PC-9 (cell line): ENCODE data around the gene KCNT2. TPM values are rescaled to one million over a fixed set of nuclear protein-coding genes. Genes with fewer than 3 reads are reported as not detected.

Source experiments
- BruUV-seq: library from RNA; stranded (reverse); fragments of 400-500 nt; replicated peaks from 2 replicates; lab custom pipeline; 2021; lab: Mats Ljungman, UMichigan
- CTCF ChIA-PET: fragments of 300-600 bp; sonication (Branson Sonifier 250); formaldehyde crosslinking; loops from one replicate; lab custom pipeline; 2022; ENCODE audit warnings: antibody characterized with exemption; lab: Charles Lee
- POLR2A ChIA-PET: fragments of 300-600 bp; sonication (Branson Sonifier 250); formaldehyde crosslinking; loops from one replicate; lab custom pipeline; 2022; ENCODE audit warnings: antibody characterized with exemption; ENCODE audit not compliant: unreplicated experiment; lab: Charles Lee
- DNase-seq, 2 experiments: peaks; one replicate each; pipeline versions ENCODE4 v3.0.0 to v3.0.0-alpha.2; 2015 to 2022; ENCODE audit warnings: mixed read lengths in 1 of 2
- H2AFZ ChIP-seq: fragments of 200-600 bp; sonication (generic); 2 replicates; pipeline ENCODE4 v1.8.1; 2017; ENCODE audit warnings: antibody characterized with exemption
- H3F3A ChIP-seq: fragments of 200-600 bp; sonication (generic); 2 replicates; pipeline ENCODE4 v1.8.1; 2017; ENCODE audit warnings: antibody characterized with exemption, mild to moderate bottlenecking, low read depth; ENCODE audit not compliant: insufficient read depth
- H3K27ac ChIP-seq: fragments of 200-600 bp; sonication (generic); 2 replicates; pipeline ENCODE4 v1.6.1; 2016; ENCODE audit warnings: mixed run types
- H3K27me3 ChIP-seq: fragments of 200-600 bp; sonication (generic); 2 replicates; pipeline ENCODE4 v1.6.1; 2016; ENCODE audit warnings: low read depth, mixed run types; ENCODE audit not compliant: insufficient read depth
- H3K36me3 ChIP-seq: fragments of 200-600 bp; sonication (generic); 2 replicates; pipeline ENCODE4 v1.6.1; 2016; ENCODE audit warnings: low read depth, mixed run types
- H3K4me1 ChIP-seq: fragments of 200-600 bp; sonication (generic); replicated peaks from 2 replicates; pipeline ENCODE4 v1.6.1; 2016; ENCODE audit warnings: mixed run types; ENCODE audit not compliant: insufficient read depth
- H3K4me2 ChIP-seq: fragments of 200-600 bp; sonication (generic); 2 replicates; pipeline ENCODE4 v1.6.1; 2017; ENCODE audit warnings: mixed run types
- H3K4me3 ChIP-seq: fragments of 200-600 bp; sonication (generic); 2 replicates; pipeline ENCODE4 v1.6.1; 2016; ENCODE audit warnings: mixed run types
- H3K79me2 ChIP-seq: fragments of 200-600 bp; sonication (generic); 2 replicates; pipeline ENCODE4 v1.6.1; 2017; ENCODE audit warnings: low read depth, mixed run types
- H3K9me2 ChIP-seq: fragments of 200-600 bp; sonication (generic); 2 replicates; pipeline ENCODE4 v1.8.1; 2017; ENCODE audit warnings: mild to moderate bottlenecking; ENCODE audit not compliant: insufficient read depth
- H3K9me3 ChIP-seq: fragments of 200-600 bp; sonication (generic); 2 replicates; pipeline ENCODE4 v1.8.1; 2016; ENCODE audit warnings: low read depth; ENCODE audit not compliant: insufficient read depth
- H4K20me1 ChIP-seq: fragments of 200-600 bp; sonication (generic); 2 replicates; pipeline ENCODE4 v1.8.1; 2017; ENCODE audit not compliant: insufficient read depth
- EZH2 ChIP-seq: fragments of 200-600 bp; sonication (generic); IDR thresholded peaks from 2 replicates; pipeline ENCODE4 v1.8.0; 2017; ENCODE audit warnings: antibody characterized with exemption, low read depth
- intact Hi-C: fragments of 100-400 bp; cut with micrococcal nuclease; formaldehyde crosslinking; loops from one replicate; pipeline ENCODE4 v1.10.0; 2022; ENCODE audit not compliant: unreplicated experiment
- total RNA-seq: library from RNA; stranded (reverse); gene quantifications from 2 replicates; pipeline ENCODE4 v1.2.3, GENCODE V29; 2021
- TF ChIP-seq, protein P1 (sequence below): fragments of 200-600 bp; sonication (generic); conservative IDR thresholded peaks from 2 replicates; pipeline ENCODE4 v1.6.1; 2017; ENCODE audit warnings: mixed run types, antibody characterized with exemption, mild to moderate bottlenecking, moderate library complexity

The KCNT2 gene
- total RNA-seq, 1 experiment from 2014 or later, result 0.90 TPM

DNA sequence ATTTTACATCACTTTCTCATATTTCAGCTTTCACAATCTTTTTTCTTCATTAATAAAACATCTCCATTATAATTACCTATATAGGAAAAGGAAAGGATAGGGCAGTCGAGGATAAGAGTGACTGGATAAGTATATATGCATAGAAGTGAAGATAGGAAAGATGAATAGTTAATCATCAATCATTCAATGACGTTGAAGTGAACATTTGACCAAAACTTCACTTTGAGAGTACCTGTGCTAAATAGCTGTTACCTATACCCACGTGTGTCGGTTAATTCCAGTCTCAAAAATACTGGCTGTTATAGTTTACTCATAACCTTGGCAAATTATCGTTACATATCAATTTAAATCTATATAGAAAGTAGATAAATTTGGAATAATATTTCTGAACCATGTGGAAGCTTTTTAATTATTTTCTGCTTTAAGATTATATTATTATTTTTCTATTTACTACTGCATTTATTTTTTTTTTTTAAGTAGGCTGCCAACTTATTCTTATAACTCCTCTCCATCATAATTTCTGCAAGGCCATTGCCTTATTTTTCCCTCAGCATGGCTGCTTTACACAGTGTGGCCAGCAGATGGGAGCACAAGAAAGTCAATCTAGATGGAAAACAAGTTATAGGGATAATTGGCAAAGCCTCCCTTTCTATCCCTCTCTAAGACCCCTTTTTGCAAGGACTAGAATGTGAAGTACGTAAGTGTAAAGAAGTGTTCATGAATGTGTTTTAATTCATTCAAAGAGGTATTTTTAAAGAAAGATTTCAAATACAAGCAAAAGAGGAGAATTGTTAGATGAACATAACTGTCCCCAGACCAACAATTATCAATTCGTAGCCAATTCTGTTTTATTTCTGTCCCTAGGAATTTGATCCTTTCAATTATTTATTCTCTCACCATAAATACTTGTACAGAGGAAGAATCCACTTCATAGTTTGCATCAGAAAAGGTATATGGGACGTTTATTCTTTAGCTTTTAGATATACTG lies 290.4 kb downstream of the KCNT2 start:
- no peak for TF ChIP-seq EZH2
- TF ChIP-seq, protein P1, sequence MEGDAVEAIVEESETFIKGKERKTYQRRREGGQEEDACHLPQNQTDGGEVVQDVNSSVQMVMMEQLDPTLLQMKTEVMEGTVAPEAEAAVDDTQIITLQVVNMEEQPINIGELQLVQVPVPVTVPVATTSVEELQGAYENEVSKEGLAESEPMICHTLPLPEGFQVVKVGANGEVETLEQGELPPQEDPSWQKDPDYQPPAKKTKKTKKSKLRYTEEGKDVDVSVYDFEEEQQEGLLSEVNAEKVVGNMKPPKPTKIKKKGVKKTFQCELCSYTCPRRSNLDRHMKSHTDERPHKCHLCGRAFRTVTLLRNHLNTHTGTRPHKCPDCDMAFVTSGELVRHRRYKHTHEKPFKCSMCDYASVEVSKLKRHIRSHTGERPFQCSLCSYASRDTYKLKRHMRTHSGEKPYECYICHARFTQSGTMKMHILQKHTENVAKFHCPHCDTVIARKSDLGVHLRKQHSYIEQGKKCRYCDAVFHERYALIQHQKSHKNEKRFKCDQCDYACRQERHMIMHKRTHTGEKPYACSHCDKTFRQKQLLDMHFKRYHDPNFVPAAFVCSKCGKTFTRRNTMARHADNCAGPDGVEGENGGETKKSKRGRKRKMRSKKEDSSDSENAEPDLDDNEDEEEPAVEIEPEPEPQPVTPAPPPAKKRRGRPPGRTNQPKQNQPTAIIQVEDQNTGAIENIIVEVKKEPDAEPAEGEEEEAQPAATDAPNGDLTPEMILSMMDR, result peak; percentile 76
- Histone ChIP-seq H3K9me2 (no peaks in the 10 kb centered on the region), H3K4me2 (no peak overlapping the region), H3K27me3 (no peaks in the 10 kb centered on the region), H2AFZ (peak overlapping the region; percentile 54; the same call in 1 of the 2 replicates), H3K9me3 (no peaks in the 10 kb centered on the region), H4K20me1 (no peaks in the 10 kb centered on the region), H3K27ac (no peak overlapping the region), H3F3A (no peaks in the 10 kb centered on the region), H3K4me1 (no peaks in the 10 kb centered on the region), H3K36me3 (no peaks in the 10 kb centered on the region), H3K4me3 (no peak overlapping the region), H3K79me2 (no peaks in the 10 kb centered on the region)
- no TSS peak for BruUV-seq
- peak in 1 of 2 experiments; percentile 9 for DNase-seq
- CTCF ChIA-PET, result interaction anchor here (0.6 kb wide), 1 partner anchor 67 kb away, joined by 3 read pairs; no protein-coding TSS in a partner anchor
- POLR2A ChIA-PET, result no interaction called here
- intact Hi-C loops, result loop anchor here (1.0 kb wide), 1 partner anchor 343 kb away; no protein-coding TSS in a partner anchor

GRCh38 chr1:196312739-196313138 lies 295.5 kb downstream of the KCNT2 start:
- Histone ChIP-seq H2AFZ (no peak overlapping the region), H3K27me3 (no peaks in the 10 kb centered on the region), H3K4me2 (no peak overlapping the region), H3K4me3 (no peak overlapping the region), H3K4me1 (no peaks in the 10 kb centered on the region), H3K36me3 (no peaks in the 10 kb centered on the region), H3K27ac (no peak overlapping the region), H4K20me1 (no peaks in the 10 kb centered on the region), H3K79me2 (no peaks in the 10 kb centered on the region), H3K9me2 (no peaks in the 10 kb centered on the region), H3F3A (no peaks in the 10 kb centered on the region), H3K9me3 (no peaks in the 10 kb centered on the region; the same call in 1 of the 2 replicates)
- intact Hi-C loops, result no loop called here
- TF ChIP-seq, protein P1, result no peak
- no peak for TF ChIP-seq EZH2
- ChIA-PET POLR2A (no interaction called here), CTCF (no interaction called here)
- BruUV-seq, result no TSS peak
- no peak for DNase-seq

- intact Hi-C loops, result loop anchor here (2.0 kb wide), 1 partner anchor 161 kb away; no protein-coding TSS in a partner anchor
- Histone ChIP-seq H3K4me3 (no peak overlapping the region), H3K27ac (no peak overlapping the region), H3K9me3 (no peaks in the 10 kb centered on the region; the same call in 1 of the 2 replicates), H3F3A (no peaks in the 10 kb centered on the region), H2AFZ (peak overlapping the region; percentile 55; the same call in 1 of the 2 replicates), H3K4me2 (no peak overlapping the region), H3K27me3 (no peaks in the 10 kb centered on the region), H3K79me2 (no peaks in the 10 kb centered on the region), H3K4me1 (peaks cover 7% of the 10 kb centered on the region; the same call in 1 of the 2 replicates), H4K20me1 (no peaks in the 10 kb centered on the region), H3K36me3 (no peaks in the 10 kb centered on the region), H3K9me2 (no peaks in the 10 kb centered on the region)
- DNase-seq, result no peak
- BruUV-seq, result no TSS peak
- CTCF ChIA-PET, result no interaction called here
- POLR2A ChIA-PET, result no interaction called here
- TF ChIP-seq, protein P1, result peak; percentile 54
- TF ChIP-seq EZH2, result no peak
Observed at GRCh38 chr1:196309386-196309785, 298.9 kb downstream of the KCNT2 start.
